Adrenal gland (tissue), 12 donors: Measurements from ENCODE around the gene RMND5A. TPM values are rescaled to one million over a fixed set of nuclear protein-coding genes. Genes with fewer than 3 reads are reported as not detected.

Experiments used
- DNase-seq, 7 donors: peaks; one replicate each; pipeline ENCODE4 v3.0.0-alpha.2; 2019 to 2020
- H3K27ac ChIP-seq, 5 donors: fragments of 200-600 bp; sonication (generic) in 4 of 5; 1 replicate in 3 of 5; 2 replicates in 2 of 5; pipeline versions ENCODE4 v1.5.1 to v1.8.0; 2016 to 2020; ENCODE audit warnings: mild to moderate bottlenecking in 1 of 5
- H3K27me3 ChIP-seq: fragments of 200-600 bp; 2 replicates; pipeline ENCODE4 v1.8.0; 2021
- H3K36me3 ChIP-seq, 2 donors: fragments of 200-600 bp; replicated peaks in 1 of 2; 1 replicate in 1 of 2; 2 replicates in 1 of 2; pipeline versions ENCODE4 v1.5.1 to v1.8.0; 2018 to 2022
- H3K4me1 ChIP-seq, 2 donors: fragments of 200-600 bp; replicated peaks in 1 of 2; 1 replicate in 1 of 2; 2 replicates in 1 of 2; pipeline versions ENCODE4 v1.5.1 to v1.8.0; 2018 to 2021
- H3K4me3 ChIP-seq, 4 donors: fragments of 200-600 bp; sonication (generic) in 3 of 4; one replicate each; pipeline ENCODE4 v1.5.1; 2016 to 2018
- H3K9me3 ChIP-seq, 3 donors: fragments of 200-600 bp; sonication (generic) in 1 of 3; replicated peaks in 1 of 3; 1 replicate in 2 of 3; 2 replicates in 1 of 3; pipeline versions ENCODE4 v1.5.1 to v1.8.0; 2016 to 2021
- POLR2A ChIP-seq, 2 donors: fragments of 450-650 bp; IDR thresholded peaks; one replicate each; pipeline ENCODE4 v1.6.1; 2017; ENCODE audit warnings: antibody characterized with exemption in 2 of 2, mild to moderate bottlenecking in 2 of 2, moderate library complexity in 1 of 2
- WGBS, 4 donors: extraction: QIAGEN DNeasy Blood & Tissue Kit in 2 of 4; methylation state at CpG; one replicate each; pipeline versions ENCODE4 v1.1.5 to v1.1.7; 2013 to 2017; 5-methylcytosine and 5-hydroxymethylcytosine counted together
- intact Hi-C, 2 donors: fragments of 100-400 bp; cut with DNase I; formaldehyde crosslinking; loops; one replicate each; pipeline versions ENCODE4 v1.14.1 to v1.15.0; 2022 to 2023
- polyA plus RNA-seq, 3 donors: library from polyadenylated mRNA; stranded (reverse); fragments of 200-250 nt in 2 of 3; fragments of 350-450 nt in 1 of 3; fragmentation: Illumina TruSeq in 1 of 3; extraction: RNeasy Lipid Tissue Mini Kit (QIAGEN cat#74804) in 1 of 3; gene quantifications; one replicate each; pipeline ENCODE4 v1.2.3, GENCODE V29; 2013 to 2014
- total RNA-seq, 9 donors: library from RNA; depleted of rRNA in 4 of 9; stranded (reverse); fragments of >200 nt in 4 of 9; fragments of 120-200 nt in 1 of 9; fragmentation: NEBNext Ultra II Directional in 1 of 9; extraction: Animal tissue kit (Norgen Biotek cat#: 25700) in 1 of 9; gene quantifications; one replicate each; pipeline versions ENCODE4 v1.1.0 to v1.2.4, GENCODE V29; 2013 to 2023
- TF ChIP-seq, protein P1 (sequence below), 6 experiments: fragments of 450-650 bp in 4 of 6; fragments of 200-600 bp in 2 of 6; sonication (generic) in 1 of 6; IDR thresholded peaks; 1 replicate in 5 of 6; 2 replicates in 1 of 6; pipeline versions ENCODE4 v1.5.1 to v1.8.0; 2016 to 2021; ENCODE audit warnings: antibody characterized with exemption in 6 of 6, mild to moderate bottlenecking in 2 of 6, moderate library complexity in 1 of 6
- donor health status: healthy with polysubstance abuse.
- donor health status: Bipolar disorder and iron deficiency.
- donor health status: DM: yes; HTN: yes; CAD: no.
- donor health status: DM: no; HTN: no; CAD: no.
- donor health status: DM: no; HTN: no; CAD: no.
- donor health status: DM: yes; HTN: yes; CAD: no.

Gene RMND5A
- total and polyA plus RNA-seq, 12 donors: 8.2 to 45.9 (median 34.1) TPM

GRCh38 chr2:86786001-86786536 is 66.0 kb downstream of the RMND5A start:
- no peak for DNase-seq
- Histone ChIP-seq H3K27me3 (peaks cover 19% of the 10 kb centered on the region), H3K4me1 (peaks cover 23 to 37% of the 10 kb centered on the region in 2 donors), H3K4me3 (no peak overlapping the region), H3K9me3 (no peaks in the 10 kb centered on the region), H3K27ac (no peak overlapping the region), H3K36me3 (no peaks in the 10 kb centered on the region)
- TF ChIP-seq POLR2A (IDR thresholded peaks at IDR 0.05): no peak
- TF ChIP-seq, protein P1, sequence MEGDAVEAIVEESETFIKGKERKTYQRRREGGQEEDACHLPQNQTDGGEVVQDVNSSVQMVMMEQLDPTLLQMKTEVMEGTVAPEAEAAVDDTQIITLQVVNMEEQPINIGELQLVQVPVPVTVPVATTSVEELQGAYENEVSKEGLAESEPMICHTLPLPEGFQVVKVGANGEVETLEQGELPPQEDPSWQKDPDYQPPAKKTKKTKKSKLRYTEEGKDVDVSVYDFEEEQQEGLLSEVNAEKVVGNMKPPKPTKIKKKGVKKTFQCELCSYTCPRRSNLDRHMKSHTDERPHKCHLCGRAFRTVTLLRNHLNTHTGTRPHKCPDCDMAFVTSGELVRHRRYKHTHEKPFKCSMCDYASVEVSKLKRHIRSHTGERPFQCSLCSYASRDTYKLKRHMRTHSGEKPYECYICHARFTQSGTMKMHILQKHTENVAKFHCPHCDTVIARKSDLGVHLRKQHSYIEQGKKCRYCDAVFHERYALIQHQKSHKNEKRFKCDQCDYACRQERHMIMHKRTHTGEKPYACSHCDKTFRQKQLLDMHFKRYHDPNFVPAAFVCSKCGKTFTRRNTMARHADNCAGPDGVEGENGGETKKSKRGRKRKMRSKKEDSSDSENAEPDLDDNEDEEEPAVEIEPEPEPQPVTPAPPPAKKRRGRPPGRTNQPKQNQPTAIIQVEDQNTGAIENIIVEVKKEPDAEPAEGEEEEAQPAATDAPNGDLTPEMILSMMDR (IDR thresholded peaks at IDR 0.05): no peak
- intact Hi-C loops: no loop called here
- WGBS, 4 donors: 64 to 66% (median 65%) methylated on average over 10 of the region's 10 CpGs

GRCh38 chr2:86787736-86788135 is 67.6 kb downstream of the RMND5A start:
- DNase-seq: peak; percentile 74 to 95 (median 86)
- peaks cover 23 to 42% of the 10 kb centered on the region in 2 donors for H3K4me1 ChIP-seq
- intact Hi-C loops: no loop called here
- peak overlapping the region in 2 of 5 donors; percentile 24 to 40 for H3K27ac ChIP-seq
- no peaks in the 10 kb centered on the region for H3K9me3 ChIP-seq
- no peak overlapping the region for H3K4me3 ChIP-seq
- WGBS, 4 donors: 0 to 4% (median 2%) methylated on average over 2 of the region's 2 CpGs
- H3K36me3 ChIP-seq: no peaks in the 10 kb centered on the region
- TF ChIP-seq POLR2A (IDR thresholded peaks at IDR 0.05): no peak
- TF ChIP-seq, protein P1 (IDR thresholded peaks at IDR 0.05): no peak
- H3K27me3 ChIP-seq: peaks cover 35% of the 10 kb centered on the region

- DNase-seq: peak; percentile 58 to 80 (median 71)
- H3K4me3 ChIP-seq: no peak overlapping the region
- peaks cover 40% of the 10 kb centered on the region for H3K27me3 ChIP-seq
Observed at GRCh38 chr2:86788165-86788564, 68.1 kb downstream of the RMND5A start.

DNA sequence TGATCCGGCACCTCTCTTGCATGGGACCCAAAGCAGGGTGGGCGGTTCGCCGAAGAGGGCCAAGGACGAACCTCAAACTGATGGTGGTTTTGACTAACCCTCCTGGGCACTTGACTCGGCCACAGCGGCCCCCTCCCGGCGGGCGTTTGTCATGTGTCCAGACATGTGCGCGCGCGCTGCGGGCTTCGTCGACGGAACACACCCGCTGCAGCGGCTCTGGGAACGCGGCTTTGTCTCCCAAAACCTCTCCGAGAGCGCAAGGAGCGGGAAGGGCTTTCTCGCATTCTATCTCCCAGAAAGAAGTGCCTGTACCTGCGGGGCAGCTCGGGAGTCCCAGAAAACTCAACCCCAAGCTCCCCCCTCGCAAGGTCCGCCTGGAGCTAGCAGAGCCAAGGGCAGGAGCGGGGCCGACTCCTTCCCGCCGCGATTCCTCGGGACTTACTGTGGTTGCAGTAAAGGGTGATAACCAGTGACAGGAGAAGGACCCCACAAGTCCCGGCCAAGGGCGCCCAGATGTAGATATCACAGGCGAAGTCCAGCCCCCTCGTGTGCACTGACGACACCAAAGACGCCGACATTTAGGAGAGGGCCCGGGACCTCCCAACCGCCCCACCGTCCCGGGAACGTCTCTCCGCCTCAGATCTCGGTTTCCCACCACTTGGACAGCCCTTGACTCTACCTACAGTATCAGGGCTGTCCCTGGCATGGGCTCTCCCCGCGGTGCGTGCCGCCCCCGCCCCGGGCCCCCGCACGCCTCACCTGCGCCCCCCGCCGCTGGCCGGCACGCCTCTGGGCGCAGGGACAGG is 69.0 kb downstream of the RMND5A start:
- DNase-seq: peak in 5 of 7 donors; percentile 37 to 56 (median 49)
- intact Hi-C loops: no loop called here
- Histone ChIP-seq H3K36me3 (no peaks in the 10 kb centered on the region), H3K27me3 (peaks cover 48% of the 10 kb centered on the region), H3K4me3 (peak overlapping the region in 1 of 4 donors; percentile 40), H3K4me1 (peaks cover 23 to 42% of the 10 kb centered on the region in 2 donors), H3K27ac (peak overlapping the region in 1 of 5 donors; percentile 39), H3K9me3 (no peaks in the 10 kb centered on the region)
- no peak for TF ChIP-seq POLR2A (IDR thresholded peaks at IDR 0.05)
- TF ChIP-seq, protein P1 (IDR thresholded peaks at IDR 0.05): no peak
- 1 to 11% (median 6%) methylated on average over 14 to 64 of the region's 64 CpGs for WGBS, 4 donors

More at GRCh38 chr2:86788165-86788564, 68.1 kb downstream of the RMND5A start:
- Histone ChIP-seq H3K27ac (peak overlapping the region in 2 of 5 donors; percentile 39 to 40), H3K4me1 (peaks cover 23 to 42% of the 10 kb centered on the region in 2 donors), H3K9me3 (no peaks in the 10 kb centered on the region), H3K36me3 (no peaks in the 10 kb centered on the region)
- intact Hi-C loops: no loop called here
- TF ChIP-seq, protein P1 (IDR thresholded peaks at IDR 0.05): no peak
- TF ChIP-seq POLR2A (IDR thresholded peaks at IDR 0.05): no peak
- WGBS, 4 donors: 19 to 26% (median 19%) methylated on average over 7 of the region's 7 CpGs
